ENCODE results near the gene PHACTR1.

Gene PHACTR1

DNA sequence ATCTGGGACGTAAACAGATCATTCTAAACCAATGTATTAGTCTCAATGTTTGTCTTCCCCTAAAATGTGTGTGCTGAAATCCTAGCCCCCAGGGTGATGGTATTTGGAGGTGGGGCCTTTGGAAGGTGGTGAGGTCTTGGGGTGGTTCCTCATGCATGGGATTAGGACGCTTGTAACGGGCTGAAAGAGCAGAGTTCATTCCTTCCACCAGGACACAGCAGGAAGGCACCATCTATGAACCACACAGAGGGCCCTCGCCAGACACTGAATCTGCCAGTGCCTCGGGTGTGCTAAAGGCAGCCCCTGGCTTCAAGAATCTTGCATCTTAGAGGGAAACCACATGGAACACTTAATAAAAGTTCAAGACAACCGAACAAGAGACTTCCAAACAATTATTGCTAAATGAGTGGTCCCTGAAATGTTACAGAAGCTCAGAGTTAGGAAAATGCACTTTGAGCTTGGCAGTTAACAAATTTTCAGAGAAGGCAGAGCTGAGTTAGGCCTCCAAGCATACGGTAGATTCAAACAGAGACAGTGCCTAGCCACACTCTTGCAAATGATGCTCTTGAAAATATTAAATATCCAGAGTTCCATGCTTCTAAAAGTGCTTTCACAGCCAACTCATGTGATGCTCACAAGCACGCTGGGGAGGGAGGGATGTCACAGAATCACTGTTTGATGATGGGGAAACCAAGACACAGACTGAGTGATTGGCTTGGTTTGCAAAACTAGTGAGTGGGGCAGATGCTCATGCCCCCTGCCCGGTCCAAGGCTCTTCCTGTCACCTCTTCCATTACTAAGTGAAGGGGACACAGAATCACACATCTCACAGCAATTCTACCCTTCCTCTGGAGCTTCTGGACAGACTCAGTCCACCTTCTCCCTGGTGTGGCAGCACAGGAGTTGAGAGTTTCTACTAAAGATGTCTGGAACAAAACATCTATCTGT lies 584.4 kb downstream of the PHACTR1 start:
- H3K4me3 ChIP-seq (ENCODE audit: control insufficient read depth, low read depth, low read length), result no peak overlapping the region
- TF ChIP-seq, protein P1, sequence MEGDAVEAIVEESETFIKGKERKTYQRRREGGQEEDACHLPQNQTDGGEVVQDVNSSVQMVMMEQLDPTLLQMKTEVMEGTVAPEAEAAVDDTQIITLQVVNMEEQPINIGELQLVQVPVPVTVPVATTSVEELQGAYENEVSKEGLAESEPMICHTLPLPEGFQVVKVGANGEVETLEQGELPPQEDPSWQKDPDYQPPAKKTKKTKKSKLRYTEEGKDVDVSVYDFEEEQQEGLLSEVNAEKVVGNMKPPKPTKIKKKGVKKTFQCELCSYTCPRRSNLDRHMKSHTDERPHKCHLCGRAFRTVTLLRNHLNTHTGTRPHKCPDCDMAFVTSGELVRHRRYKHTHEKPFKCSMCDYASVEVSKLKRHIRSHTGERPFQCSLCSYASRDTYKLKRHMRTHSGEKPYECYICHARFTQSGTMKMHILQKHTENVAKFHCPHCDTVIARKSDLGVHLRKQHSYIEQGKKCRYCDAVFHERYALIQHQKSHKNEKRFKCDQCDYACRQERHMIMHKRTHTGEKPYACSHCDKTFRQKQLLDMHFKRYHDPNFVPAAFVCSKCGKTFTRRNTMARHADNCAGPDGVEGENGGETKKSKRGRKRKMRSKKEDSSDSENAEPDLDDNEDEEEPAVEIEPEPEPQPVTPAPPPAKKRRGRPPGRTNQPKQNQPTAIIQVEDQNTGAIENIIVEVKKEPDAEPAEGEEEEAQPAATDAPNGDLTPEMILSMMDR (IDR thresholded peaks at IDR 0.05; ENCODE audit: control insufficient read depth, insufficient read depth, low read depth, low read length, missing control alignments), result no peak
- no peak for DNase-seq (ENCODE audit: low read depth)

DNA sequence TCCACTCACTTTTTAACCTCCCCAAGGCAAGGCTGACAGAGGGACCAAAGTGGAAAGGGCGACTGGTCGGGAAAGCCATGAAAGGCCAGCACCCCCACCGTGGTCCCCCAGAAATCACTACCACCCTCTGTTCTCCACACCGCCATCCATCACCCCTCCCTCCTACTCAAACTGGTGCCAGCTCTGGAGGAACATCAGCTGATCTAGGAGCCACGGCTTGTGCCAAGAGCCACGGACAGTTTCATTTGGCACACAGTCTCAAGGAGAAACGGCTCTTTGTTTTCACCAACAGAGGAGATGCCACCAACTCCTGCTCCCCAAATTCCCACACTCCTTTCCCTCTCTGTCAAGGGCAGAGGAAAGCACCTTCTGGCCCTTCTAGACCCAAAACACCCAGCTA lies 585.7 kb downstream of the PHACTR1 start:
- H3K4me3 ChIP-seq (ENCODE audit: control insufficient read depth, low read depth, low read length), result no peak overlapping the region
- TF ChIP-seq, protein P1 (IDR thresholded peaks at IDR 0.05; ENCODE audit: control insufficient read depth, insufficient read depth, low read depth, low read length, missing control alignments), result no peak
- no peak for DNase-seq (ENCODE audit: low read depth)

DNA sequence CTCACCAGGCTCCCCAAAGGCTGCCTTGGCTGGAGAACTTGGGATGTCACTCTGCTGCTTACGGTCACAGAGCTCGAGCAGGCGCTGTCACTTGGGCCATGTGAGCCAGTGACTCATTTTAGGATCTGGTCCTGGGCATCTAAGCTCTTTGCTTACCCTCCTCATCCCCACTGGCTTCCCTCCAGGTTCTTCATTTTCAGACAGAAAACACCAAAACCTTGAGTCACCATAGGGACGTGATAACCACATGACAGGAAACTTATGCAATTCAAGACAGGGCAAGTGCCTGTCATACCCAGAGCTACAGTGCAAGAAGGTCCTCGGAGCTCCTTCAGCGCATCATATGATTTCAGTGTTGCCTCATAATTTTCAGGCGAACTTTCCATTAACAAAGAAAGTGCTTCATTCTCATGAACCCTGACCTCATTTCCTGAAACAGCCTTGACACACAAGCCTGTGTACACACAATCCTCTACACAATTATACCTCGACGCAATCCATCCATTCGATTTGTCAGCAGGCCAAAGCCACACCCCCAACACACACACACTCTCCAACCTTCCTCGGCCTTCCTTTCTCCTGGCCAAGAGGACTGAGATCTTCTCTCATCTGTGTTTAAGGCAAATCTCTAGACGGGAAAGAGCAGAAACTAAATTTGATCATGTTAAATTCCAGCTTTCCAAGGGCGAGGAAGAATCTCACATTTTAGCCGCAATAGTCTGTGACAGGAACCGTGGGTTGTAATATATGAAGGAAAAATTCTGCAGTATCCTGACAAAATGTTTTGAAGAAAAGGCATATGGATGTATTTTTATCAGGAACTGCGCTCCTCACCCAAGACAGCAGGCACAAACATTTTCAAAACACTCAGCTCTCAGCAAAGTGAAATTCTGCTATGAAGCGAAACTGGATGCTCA lies 586.4 kb downstream of the PHACTR1 start:
- H3K4me3 ChIP-seq (ENCODE audit: control insufficient read depth, low read depth, low read length), result no peak overlapping the region
- DNase-seq (ENCODE audit: low read depth), result peak; percentile 87
- TF ChIP-seq, protein P1 (IDR thresholded peaks at IDR 0.05; ENCODE audit: control insufficient read depth, insufficient read depth, low read depth, low read length, missing control alignments), result no peak

DNA sequence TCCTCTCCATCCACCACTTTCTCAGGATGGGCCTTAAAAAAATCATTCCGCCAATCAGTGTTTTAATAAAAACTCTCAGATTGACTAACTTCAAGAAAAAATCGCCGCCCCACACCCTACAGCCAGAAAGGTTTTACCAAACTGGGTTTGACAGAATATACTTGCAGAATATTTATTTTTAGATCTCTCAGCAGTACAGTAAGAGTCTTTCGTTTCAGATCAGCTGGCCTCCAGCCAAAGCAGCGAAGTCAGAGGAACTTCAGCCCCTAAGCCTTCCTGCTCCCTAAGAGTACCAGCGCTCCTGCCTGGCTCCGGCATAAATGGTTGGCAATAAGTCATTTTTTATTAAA lies 587.1 kb downstream of the PHACTR1 start:
- TF ChIP-seq, protein P1 (IDR thresholded peaks at IDR 0.05; ENCODE audit: control insufficient read depth, insufficient read depth, low read depth, low read length, missing control alignments), result no peak
- H3K4me3 ChIP-seq (ENCODE audit: control insufficient read depth, low read depth, low read length), result no peak overlapping the region
- no peak for DNase-seq (ENCODE audit: low read depth)

DNA sequence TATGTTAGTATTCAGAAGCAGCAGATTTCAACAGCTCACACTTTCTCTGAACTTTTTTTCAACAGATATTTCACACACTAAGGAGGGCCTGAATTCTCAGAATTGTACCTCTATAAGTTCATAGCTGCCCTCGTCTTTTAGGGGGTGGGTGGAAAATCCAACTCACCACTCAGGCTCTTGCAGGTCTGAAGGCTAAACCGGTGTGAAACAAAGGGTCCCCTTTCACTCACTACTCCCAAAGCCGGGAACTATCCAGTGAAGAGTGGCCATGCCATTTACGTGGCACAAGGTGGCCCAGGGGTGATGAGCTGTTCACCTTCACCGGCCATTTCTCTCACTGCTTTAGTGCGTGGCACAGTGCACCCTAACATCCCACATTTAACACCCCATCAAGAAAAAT lies 587.5 kb downstream of the PHACTR1 start:
- TF ChIP-seq, protein P1 (IDR thresholded peaks at IDR 0.05; ENCODE audit: control insufficient read depth, insufficient read depth, low read depth, low read length, missing control alignments), result no peak
- no peak for DNase-seq (ENCODE audit: low read depth)
- H3K4me3 ChIP-seq (ENCODE audit: control insufficient read depth, low read depth, low read length), result no peak overlapping the region

DNA sequence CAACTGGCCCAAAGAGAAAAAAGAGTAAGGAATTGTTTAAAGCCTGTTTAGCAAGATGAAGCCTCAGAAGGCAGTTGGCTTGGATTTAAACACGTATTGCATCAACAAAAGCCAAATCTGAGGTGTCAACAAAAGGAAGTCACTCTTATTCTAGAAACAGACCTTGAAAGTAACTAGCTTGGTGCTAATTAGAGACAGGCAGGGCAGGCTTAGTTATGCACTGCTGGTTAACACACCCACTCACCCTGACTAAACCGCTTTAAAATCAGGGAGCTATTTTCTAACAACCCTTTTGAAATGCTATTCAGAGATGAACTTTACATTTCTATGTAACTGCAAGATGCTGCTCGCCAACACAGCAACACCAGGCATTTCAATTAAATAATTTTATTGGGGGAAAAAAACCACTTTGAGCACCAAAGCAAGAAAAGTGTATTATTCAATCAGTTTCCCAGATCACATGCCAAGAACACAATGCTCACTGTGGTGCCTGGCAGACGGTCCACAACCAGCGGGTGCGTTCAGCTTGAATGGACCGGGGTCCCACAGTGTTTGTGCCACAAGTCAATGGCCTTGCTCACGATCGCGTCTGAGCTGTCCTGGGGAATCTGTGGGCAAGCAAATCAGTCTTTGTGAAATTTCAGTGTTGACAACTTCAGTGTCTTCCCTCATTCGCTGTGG lies 588.2 kb downstream of the PHACTR1 start:
- no peak for DNase-seq (ENCODE audit: low read depth)
- H3K4me3 ChIP-seq (ENCODE audit: control insufficient read depth, low read depth, low read length), result no peak overlapping the region

More for the DNA sequence above, 588.2 kb downstream of the PHACTR1 start:
- TF ChIP-seq, protein P1 (IDR thresholded peaks at IDR 0.05; ENCODE audit: control insufficient read depth, insufficient read depth, low read depth, low read length, missing control alignments), result no peak

All from AG09309 (cell line).